ENCODE data around the gene RPS6KC1.

The RPS6KC1 gene

GRCh38 chr1:213221209-213221608, 170.2 kb downstream of the RPS6KC1 start:
- no peak overlapping the region for H2AK5ac ChIP-seq (ENCODE audit: low read length, severe bottlenecking)
- H3K27ac ChIP-seq (ENCODE audit: low read length, poor library complexity, severe bottlenecking): no peak overlapping the region
- no peak overlapping the region for H3K4me3 ChIP-seq (ENCODE audit: insufficient read depth in 1 of 2, low read depth in 1 of 2, low read length in 2 of 2)
- no peaks in the 10 kb centered on the region for H3K36me3 ChIP-seq (ENCODE audit: control insufficient read depth in 1 of 2, insufficient read depth in 2 of 2, low read depth in 1 of 2, low read length in 2 of 2)
- peaks cover 3% of the 10 kb centered on the region for H3K79me1 ChIP-seq (replicated peaks; ENCODE audit: low read length, poor library complexity, severe bottlenecking)
- H3K14ac ChIP-seq (ENCODE audit: low read length in 2 of 2): no peak overlapping the region
- no peak overlapping the region for H2BK15ac ChIP-seq (ENCODE audit: low read depth, poor library complexity, severe bottlenecking)
- no peak overlapping the region for H2AFZ ChIP-seq (ENCODE audit: low read depth, low read length)
- no peak overlapping the region for H2BK120ac ChIP-seq (ENCODE audit: low read depth, low read length)
- H3K4me2 ChIP-seq (ENCODE audit: low read length, poor library complexity, severe bottlenecking): no peak overlapping the region
- no peaks in the 10 kb centered on the region for H3K27me3 ChIP-seq (ENCODE audit: control insufficient read depth in 1 of 2, insufficient read depth in 1 of 2, low read length in 2 of 2)
- no peaks in the 10 kb centered on the region for H3K9me3 ChIP-seq (ENCODE audit: control insufficient read depth, low read length)
- DNase-seq: no peak
- H2BK12ac ChIP-seq (ENCODE audit: low read length in 2 of 2): no peak overlapping the region
- H3K23ac ChIP-seq (ENCODE audit: low read length in 2 of 2): no peak overlapping the region
- no peak overlapping the region for H3K4ac ChIP-seq (ENCODE audit: low read depth in 1 of 2, low read length in 2 of 2)
- no peak overlapping the region for H4K8ac ChIP-seq (ENCODE audit: low read length)
- WGBS: 88% methylated on average over 4 of the region's 4 CpGs
- H3K18ac ChIP-seq (ENCODE audit: low read depth in 1 of 2, low read length in 2 of 2): no peak overlapping the region
- no peak overlapping the region for H4K91ac ChIP-seq (ENCODE audit: low read length)
- H3K4me1 ChIP-seq (ENCODE audit: control insufficient read depth, insufficient read depth, low read depth, low read length): no peaks in the 10 kb centered on the region
- no peak overlapping the region for H2BK5ac ChIP-seq (ENCODE audit: low read depth, low read length, poor library complexity, severe bottlenecking)
- H3K9ac ChIP-seq (ENCODE audit: low read length): no peak overlapping the region

- H3K4ac ChIP-seq (ENCODE audit: low read depth in 1 of 2, low read length in 2 of 2): no peak overlapping the region
- H3K14ac ChIP-seq (ENCODE audit: low read length in 2 of 2): no peak overlapping the region
- H3K4me1 ChIP-seq (ENCODE audit: control insufficient read depth, insufficient read depth, low read depth, low read length): peaks cover 3% of the 10 kb centered on the region
- no peak overlapping the region for H2AK5ac ChIP-seq (ENCODE audit: low read length, severe bottlenecking)
- no peak overlapping the region for H3K23ac ChIP-seq (ENCODE audit: low read length in 2 of 2)
- no peak overlapping the region for H3K4me3 ChIP-seq (ENCODE audit: insufficient read depth in 1 of 2, low read depth in 1 of 2, low read length in 2 of 2)
- no peak overlapping the region for H4K8ac ChIP-seq (ENCODE audit: low read length)
- peaks cover 0 to 8% of the 10 kb centered on the region in 2 experiments for H3K36me3 ChIP-seq (ENCODE audit: control insufficient read depth in 1 of 2, insufficient read depth in 2 of 2, low read depth in 1 of 2, low read length in 2 of 2)
- H3K9me3 ChIP-seq (ENCODE audit: control insufficient read depth, low read length): no peaks in the 10 kb centered on the region
- no peak overlapping the region for H3K18ac ChIP-seq (ENCODE audit: low read depth in 1 of 2, low read length in 2 of 2)
- WGBS: 100% methylated on average over 1 of the region's 2 CpGs
- H3K79me1 ChIP-seq (replicated peaks; ENCODE audit: low read length, poor library complexity, severe bottlenecking): no peaks in the 10 kb centered on the region
- H2BK120ac ChIP-seq (ENCODE audit: low read depth, low read length): no peak overlapping the region
- H3K27ac ChIP-seq (ENCODE audit: low read length, poor library complexity, severe bottlenecking): no peak overlapping the region
- no peak overlapping the region for H2BK12ac ChIP-seq (ENCODE audit: low read length in 2 of 2)
- H2BK5ac ChIP-seq (ENCODE audit: low read depth, low read length, poor library complexity, severe bottlenecking): no peak overlapping the region
- H3K4me2 ChIP-seq (ENCODE audit: low read length, poor library complexity, severe bottlenecking): no peak overlapping the region
- H3K27me3 ChIP-seq (ENCODE audit: control insufficient read depth in 1 of 2, insufficient read depth in 1 of 2, low read length in 2 of 2): no peaks in the 10 kb centered on the region
- no peak overlapping the region for H2AFZ ChIP-seq (ENCODE audit: low read depth, low read length)
- H4K91ac ChIP-seq (ENCODE audit: low read length): no peak overlapping the region
- no peak for DNase-seq
- H3K9ac ChIP-seq (ENCODE audit: low read length): no peak overlapping the region
- no peak overlapping the region for H2BK15ac ChIP-seq (ENCODE audit: low read depth, poor library complexity, severe bottlenecking)
Observed at GRCh38 chr1:213227458-213227857, 176.4 kb downstream of the RPS6KC1 start.

DNA sequence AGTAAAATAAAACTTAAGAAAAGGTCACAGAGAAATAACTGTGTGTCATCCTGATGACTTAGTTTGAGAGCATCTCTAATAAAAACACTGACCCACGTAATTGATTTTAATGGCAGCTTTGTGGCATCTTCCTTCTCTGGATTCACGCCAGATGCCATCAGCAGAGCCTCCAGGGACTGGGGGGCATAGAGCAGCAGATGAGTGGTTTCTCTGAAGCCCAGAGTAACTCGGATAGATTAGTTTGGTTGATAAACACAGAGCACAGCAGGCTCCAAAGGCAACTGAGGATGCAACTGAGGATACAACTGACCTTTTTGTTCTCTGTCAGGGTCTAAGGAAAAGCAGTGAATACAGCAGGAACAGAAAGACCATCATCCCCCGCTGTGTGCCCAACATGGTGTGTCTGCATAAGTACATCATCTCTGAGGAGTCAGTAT, 180.8 kb downstream of the RPS6KC1 start:
- H4K91ac ChIP-seq (ENCODE audit: low read length): no peak overlapping the region
- H2AK5ac ChIP-seq (ENCODE audit: low read length, severe bottlenecking): no peak overlapping the region
- H3K4ac ChIP-seq (ENCODE audit: low read depth in 1 of 2, low read length in 2 of 2): no peak overlapping the region
- whole genome bisulfite sequencing: 32% methylated on average over 4 of the region's 4 CpGs
- no peak overlapping the region for H2BK12ac ChIP-seq (ENCODE audit: low read length in 2 of 2)
- H3K23ac ChIP-seq (ENCODE audit: low read length in 2 of 2): no peak overlapping the region
- no peaks in the 10 kb centered on the region for H3K27me3 ChIP-seq (ENCODE audit: control insufficient read depth in 1 of 2, insufficient read depth in 1 of 2, low read length in 2 of 2)
- peaks cover 2% of the 10 kb centered on the region for H3K79me1 ChIP-seq (replicated peaks; ENCODE audit: low read length, poor library complexity, severe bottlenecking)
- peak; percentile 26 for DNase-seq
- H3K27ac ChIP-seq (ENCODE audit: low read length, poor library complexity, severe bottlenecking): peak overlapping the region; percentile 14
- no peak overlapping the region for H2BK5ac ChIP-seq (ENCODE audit: low read depth, low read length, poor library complexity, severe bottlenecking)
- H2BK15ac ChIP-seq (ENCODE audit: low read depth, poor library complexity, severe bottlenecking): no peak overlapping the region
- no peak overlapping the region for H3K4me3 ChIP-seq (ENCODE audit: insufficient read depth in 1 of 2, low read depth in 1 of 2, low read length in 2 of 2)
- H2AFZ ChIP-seq (ENCODE audit: low read depth, low read length): no peak overlapping the region
- H3K14ac ChIP-seq (ENCODE audit: low read length in 2 of 2): no peak overlapping the region
- H3K36me3 ChIP-seq (ENCODE audit: control insufficient read depth in 1 of 2, insufficient read depth in 2 of 2, low read depth in 1 of 2, low read length in 2 of 2): peaks cover 0 to 30% of the 10 kb centered on the region in 2 experiments
- no peak overlapping the region for H4K8ac ChIP-seq (ENCODE audit: low read length)
- H3K9ac ChIP-seq (ENCODE audit: low read length): no peak overlapping the region
- peak overlapping the region in 1 of 2 experiments; percentile 2 for H3K18ac ChIP-seq (ENCODE audit: low read depth in 1 of 2, low read length in 2 of 2)
- no peak overlapping the region for H2BK120ac ChIP-seq (ENCODE audit: low read depth, low read length)
- peaks cover 3% of the 10 kb centered on the region for H3K4me1 ChIP-seq (ENCODE audit: control insufficient read depth, insufficient read depth, low read depth, low read length)
- H3K4me2 ChIP-seq (ENCODE audit: low read length, poor library complexity, severe bottlenecking): no peak overlapping the region
- H3K9me3 ChIP-seq (ENCODE audit: control insufficient read depth, low read length): no peaks in the 10 kb centered on the region

- H3K9me3 ChIP-seq (ENCODE audit: control insufficient read depth, low read length): no peaks in the 10 kb centered on the region
- H3K4me2 ChIP-seq (ENCODE audit: low read length, poor library complexity, severe bottlenecking): no peak overlapping the region
- no peaks in the 10 kb centered on the region for H3K27me3 ChIP-seq (ENCODE audit: control insufficient read depth in 1 of 2, insufficient read depth in 1 of 2, low read length in 2 of 2)
- H4K8ac ChIP-seq (ENCODE audit: low read length): no peak overlapping the region
- no peak for DNase-seq
- H3K4me3 ChIP-seq (ENCODE audit: insufficient read depth in 1 of 2, low read depth in 1 of 2, low read length in 2 of 2): no peak overlapping the region
- 100% methylated on average over 1 of the region's 1 CpG for WGBS
- no peak overlapping the region for H2BK5ac ChIP-seq (ENCODE audit: low read depth, low read length, poor library complexity, severe bottlenecking)
- no peak overlapping the region for H2BK12ac ChIP-seq (ENCODE audit: low read length in 2 of 2)
- H2AK5ac ChIP-seq (ENCODE audit: low read length, severe bottlenecking): no peak overlapping the region
- no peak overlapping the region for H4K91ac ChIP-seq (ENCODE audit: low read length)
- H3K23ac ChIP-seq (ENCODE audit: low read length in 2 of 2): no peak overlapping the region
- H3K14ac ChIP-seq (ENCODE audit: low read length in 2 of 2): no peak overlapping the region
- no peaks in the 10 kb centered on the region for H3K4me1 ChIP-seq (ENCODE audit: control insufficient read depth, insufficient read depth, low read depth, low read length)
- no peak overlapping the region for H3K27ac ChIP-seq (ENCODE audit: low read length, poor library complexity, severe bottlenecking)
- peaks cover 0 to 37% of the 10 kb centered on the region in 2 experiments for H3K36me3 ChIP-seq (ENCODE audit: control insufficient read depth in 1 of 2, insufficient read depth in 2 of 2, low read depth in 1 of 2, low read length in 2 of 2)
- H3K9ac ChIP-seq (ENCODE audit: low read length): no peak overlapping the region
- no peaks in the 10 kb centered on the region for H3K79me1 ChIP-seq (replicated peaks; ENCODE audit: low read length, poor library complexity, severe bottlenecking)
- H2AFZ ChIP-seq (ENCODE audit: low read depth, low read length): no peak overlapping the region
- H2BK15ac ChIP-seq (ENCODE audit: low read depth, poor library complexity, severe bottlenecking): no peak overlapping the region
- H3K4ac ChIP-seq (ENCODE audit: low read depth in 1 of 2, low read length in 2 of 2): no peak overlapping the region
- no peak overlapping the region for H2BK120ac ChIP-seq (ENCODE audit: low read depth, low read length)
- no peak overlapping the region for H3K18ac ChIP-seq (ENCODE audit: low read depth in 1 of 2, low read length in 2 of 2)
Observed at GRCh38 chr1:213242883-213243282, 191.8 kb downstream of the RPS6KC1 start.
